ENCODE data around the gene CHURC1.

The CHURC1 gene

GRCh38 chr14:64870160-64870559 lies 44.1 kb upstream of the CHURC1 start:
- Histone ChIP-seq H3K9me2 (replicated peaks; ENCODE audit: control insufficient read depth, low read length) (no peaks in the 10 kb centered on the region), H3K4me3 (ENCODE audit: low read length) (no peak overlapping the region), H4K20me1 (ENCODE audit: control insufficient read depth, insufficient read depth, low read depth, low read length) (no peaks in the 10 kb centered on the region), H3K36me3 (ENCODE audit: control insufficient read depth, low read length) (no peaks in the 10 kb centered on the region), H3K9me3 (ENCODE audit: control insufficient read depth, insufficient read depth, low read length) (no peaks in the 10 kb centered on the region), H3K4me1 (ENCODE audit: control insufficient read depth, low read length) (no peaks in the 10 kb centered on the region), H3K79me2 (ENCODE audit: control insufficient read depth, low read length) (no peaks in the 10 kb centered on the region), H3F3A (ENCODE audit: control insufficient read depth, insufficient read depth) (no peaks in the 10 kb centered on the region), H3K4me2 (ENCODE audit: low read length) (no peak overlapping the region), H3K27ac (ENCODE audit: low read depth, low read length) (no peak overlapping the region), H3K27me3 (ENCODE audit: control insufficient read depth, low read length) (peaks cover 54% of the 10 kb centered on the region)
- TF ChIP-seq, protein P1, sequence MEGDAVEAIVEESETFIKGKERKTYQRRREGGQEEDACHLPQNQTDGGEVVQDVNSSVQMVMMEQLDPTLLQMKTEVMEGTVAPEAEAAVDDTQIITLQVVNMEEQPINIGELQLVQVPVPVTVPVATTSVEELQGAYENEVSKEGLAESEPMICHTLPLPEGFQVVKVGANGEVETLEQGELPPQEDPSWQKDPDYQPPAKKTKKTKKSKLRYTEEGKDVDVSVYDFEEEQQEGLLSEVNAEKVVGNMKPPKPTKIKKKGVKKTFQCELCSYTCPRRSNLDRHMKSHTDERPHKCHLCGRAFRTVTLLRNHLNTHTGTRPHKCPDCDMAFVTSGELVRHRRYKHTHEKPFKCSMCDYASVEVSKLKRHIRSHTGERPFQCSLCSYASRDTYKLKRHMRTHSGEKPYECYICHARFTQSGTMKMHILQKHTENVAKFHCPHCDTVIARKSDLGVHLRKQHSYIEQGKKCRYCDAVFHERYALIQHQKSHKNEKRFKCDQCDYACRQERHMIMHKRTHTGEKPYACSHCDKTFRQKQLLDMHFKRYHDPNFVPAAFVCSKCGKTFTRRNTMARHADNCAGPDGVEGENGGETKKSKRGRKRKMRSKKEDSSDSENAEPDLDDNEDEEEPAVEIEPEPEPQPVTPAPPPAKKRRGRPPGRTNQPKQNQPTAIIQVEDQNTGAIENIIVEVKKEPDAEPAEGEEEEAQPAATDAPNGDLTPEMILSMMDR (IDR thresholded peaks at IDR 0.05; ENCODE audit: low read depth, low read length, poor library complexity, severe bottlenecking): no peak
- no peak for TF ChIP-seq EZH2phosphoT487 (IDR thresholded peaks at IDR 0.05; ENCODE audit: borderline replicate concordance, low read length)

DNA sequence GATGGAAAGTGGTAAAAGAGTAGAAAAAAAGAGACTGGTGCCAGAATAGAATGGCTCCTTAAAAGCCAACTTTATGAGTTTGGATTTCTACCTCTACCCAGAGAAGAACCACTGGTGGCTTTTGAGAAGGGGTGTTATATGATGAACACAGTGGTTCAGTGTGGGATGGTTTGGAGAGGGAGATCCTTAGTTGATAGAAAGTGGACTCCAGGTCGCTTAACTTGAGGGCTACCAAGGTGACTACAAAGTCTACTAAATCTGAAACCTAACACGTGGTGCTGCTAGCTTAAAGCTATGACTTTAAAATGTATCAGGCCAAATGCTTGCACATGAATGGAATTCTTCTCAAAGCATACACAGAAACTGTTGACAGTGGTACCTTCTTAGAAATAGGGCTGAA lies 42.9 kb upstream of the CHURC1 start:
- no peaks in the 10 kb centered on the region for H3K9me3 ChIP-seq (ENCODE audit: control insufficient read depth, insufficient read depth, low read length)
- no peaks in the 10 kb centered on the region for H3K36me3 ChIP-seq (ENCODE audit: control insufficient read depth, low read length)
- no peaks in the 10 kb centered on the region for H3K9me2 ChIP-seq (replicated peaks; ENCODE audit: control insufficient read depth, low read length)
- no peak overlapping the region for H3K4me3 ChIP-seq (ENCODE audit: low read length)
- no peaks in the 10 kb centered on the region for H3K4me1 ChIP-seq (ENCODE audit: control insufficient read depth, low read length)
- no peak overlapping the region for H3K4me2 ChIP-seq (ENCODE audit: low read length)
- H3K27ac ChIP-seq (ENCODE audit: low read depth, low read length): no peak overlapping the region
- peaks cover 49% of the 10 kb centered on the region for H3K27me3 ChIP-seq (ENCODE audit: control insufficient read depth, low read length)
- H3K79me2 ChIP-seq (ENCODE audit: control insufficient read depth, low read length): no peaks in the 10 kb centered on the region
- H3F3A ChIP-seq (ENCODE audit: control insufficient read depth, insufficient read depth): no peaks in the 10 kb centered on the region
- TF ChIP-seq EZH2phosphoT487 (IDR thresholded peaks at IDR 0.05; ENCODE audit: borderline replicate concordance, low read length): no peak
- TF ChIP-seq, protein P1 (IDR thresholded peaks at IDR 0.05; ENCODE audit: low read depth, low read length, poor library complexity, severe bottlenecking): no peak
- no peaks in the 10 kb centered on the region for H4K20me1 ChIP-seq (ENCODE audit: control insufficient read depth, insufficient read depth, low read depth, low read length)

GRCh38 chr14:64873506-64874219 lies 40.6 kb upstream of the CHURC1 start:
- Histone ChIP-seq H3K27me3 (ENCODE audit: control insufficient read depth, low read length) (peaks cover 63% of the 10 kb centered on the region), H3F3A (ENCODE audit: control insufficient read depth, insufficient read depth) (no peaks in the 10 kb centered on the region), H3K36me3 (ENCODE audit: control insufficient read depth, low read length) (no peaks in the 10 kb centered on the region), H3K79me2 (ENCODE audit: control insufficient read depth, low read length) (no peaks in the 10 kb centered on the region), H3K9me3 (ENCODE audit: control insufficient read depth, insufficient read depth, low read length) (no peaks in the 10 kb centered on the region), H4K20me1 (ENCODE audit: control insufficient read depth, insufficient read depth, low read depth, low read length) (no peaks in the 10 kb centered on the region), H3K4me3 (ENCODE audit: low read length) (no peak overlapping the region), H3K4me1 (ENCODE audit: control insufficient read depth, low read length) (no peaks in the 10 kb centered on the region), H3K9me2 (replicated peaks; ENCODE audit: control insufficient read depth, low read length) (no peaks in the 10 kb centered on the region), H3K4me2 (ENCODE audit: low read length) (no peak overlapping the region), H3K27ac (ENCODE audit: low read depth, low read length) (no peak overlapping the region)
- TF ChIP-seq EZH2phosphoT487 (IDR thresholded peaks at IDR 0.05; ENCODE audit: borderline replicate concordance, low read length): no peak
- TF ChIP-seq, protein P1 (IDR thresholded peaks at IDR 0.05; ENCODE audit: low read depth, low read length, poor library complexity, severe bottlenecking): no peak

All from DOHH2 (cell line).